Epithelial cell of esophagus (primary cell): ENCODE results near the gene HSPA8.

Experiments used
- DNase-seq: peaks from one replicate; pipeline ENCODE4 v3.0.0; 2010; ENCODE audit warnings: low read depth
- H3K4me3 ChIP-seq: 2 replicates; pipeline ENCODE4 v1.5.1; 2011; ENCODE audit warnings: mild to moderate bottlenecking, low read length, control low read depth
- TF ChIP-seq, protein P1 (sequence below): IDR thresholded peaks from 2 replicates; pipeline ENCODE4 v1.5.1; 2011; ENCODE audit warnings: low read depth, mild to moderate bottlenecking, low read length, control low read depth, inconsistent platforms; ENCODE audit not compliant: insufficient read depth; ENCODE audit errors: missing control alignments

The HSPA8 gene

DNA sequence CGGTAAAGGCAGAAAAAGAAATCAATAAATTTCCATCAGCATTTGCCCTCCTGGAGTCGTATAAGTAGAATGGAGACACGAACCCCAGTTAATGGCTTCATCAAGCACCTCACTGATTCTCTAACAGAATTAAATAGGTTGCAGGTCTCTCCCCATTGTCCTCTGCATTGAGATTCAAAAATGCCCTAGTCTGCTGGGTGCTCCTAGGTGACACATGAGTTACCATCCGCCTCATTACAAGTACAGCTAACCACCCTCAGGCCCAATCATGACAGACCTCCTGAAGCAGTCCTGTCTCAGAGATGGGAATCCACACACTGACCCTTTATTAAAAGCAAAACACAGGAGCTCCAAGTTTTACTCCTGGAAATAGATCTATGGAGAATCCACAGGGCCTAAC lies 31.4 kb downstream of the HSPA8 start:
- H3K4me3 ChIP-seq = no peak overlapping the region
- TF ChIP-seq, protein P1, sequence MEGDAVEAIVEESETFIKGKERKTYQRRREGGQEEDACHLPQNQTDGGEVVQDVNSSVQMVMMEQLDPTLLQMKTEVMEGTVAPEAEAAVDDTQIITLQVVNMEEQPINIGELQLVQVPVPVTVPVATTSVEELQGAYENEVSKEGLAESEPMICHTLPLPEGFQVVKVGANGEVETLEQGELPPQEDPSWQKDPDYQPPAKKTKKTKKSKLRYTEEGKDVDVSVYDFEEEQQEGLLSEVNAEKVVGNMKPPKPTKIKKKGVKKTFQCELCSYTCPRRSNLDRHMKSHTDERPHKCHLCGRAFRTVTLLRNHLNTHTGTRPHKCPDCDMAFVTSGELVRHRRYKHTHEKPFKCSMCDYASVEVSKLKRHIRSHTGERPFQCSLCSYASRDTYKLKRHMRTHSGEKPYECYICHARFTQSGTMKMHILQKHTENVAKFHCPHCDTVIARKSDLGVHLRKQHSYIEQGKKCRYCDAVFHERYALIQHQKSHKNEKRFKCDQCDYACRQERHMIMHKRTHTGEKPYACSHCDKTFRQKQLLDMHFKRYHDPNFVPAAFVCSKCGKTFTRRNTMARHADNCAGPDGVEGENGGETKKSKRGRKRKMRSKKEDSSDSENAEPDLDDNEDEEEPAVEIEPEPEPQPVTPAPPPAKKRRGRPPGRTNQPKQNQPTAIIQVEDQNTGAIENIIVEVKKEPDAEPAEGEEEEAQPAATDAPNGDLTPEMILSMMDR = no peak
- no peak for DNase-seq

DNA sequence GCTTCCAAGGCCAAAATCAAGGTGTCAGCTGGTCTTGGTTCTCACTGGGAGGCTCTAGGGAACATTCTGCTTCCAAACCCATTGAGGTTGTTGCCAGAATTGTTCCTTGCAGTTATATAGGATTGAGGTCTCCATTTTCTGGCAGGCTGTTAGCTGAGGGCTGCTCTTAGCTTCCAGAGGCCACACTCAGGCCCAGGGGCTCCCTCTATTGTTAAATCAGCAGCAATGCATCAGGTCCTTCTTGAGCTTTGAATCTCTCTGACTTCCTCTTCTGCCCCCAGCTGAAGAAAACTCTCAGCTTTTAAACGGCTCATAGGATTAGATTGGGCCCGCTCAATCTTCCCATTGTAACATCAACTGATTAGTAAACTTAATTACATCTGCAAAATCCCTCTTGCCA lies 41.0 kb downstream of the HSPA8 start:
- TF ChIP-seq, protein P1 = peak; percentile 68
- peak; percentile 63 for DNase-seq

DNA sequence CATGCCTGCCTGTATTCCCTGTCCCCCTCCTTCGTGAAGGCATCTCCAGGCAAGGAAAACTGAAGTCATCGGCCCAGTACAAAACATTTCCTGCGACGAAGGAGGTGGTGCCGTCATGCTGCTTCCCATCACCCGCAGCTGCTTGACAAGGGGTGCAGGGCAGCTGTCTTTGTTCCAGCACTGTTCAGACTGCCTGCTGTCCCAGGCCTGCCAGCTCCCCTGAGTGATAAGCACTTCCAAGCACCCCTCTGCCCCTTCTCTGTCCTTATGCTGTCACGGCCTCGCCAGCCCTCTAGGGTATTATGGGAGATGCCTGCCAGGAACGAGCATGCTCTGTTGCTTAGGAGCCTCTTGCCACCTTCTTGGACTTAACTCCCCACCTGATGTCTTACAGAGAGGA lies 43.2 kb downstream of the HSPA8 start:
- no peak for DNase-seq
- H3K4me3 ChIP-seq = no peak overlapping the region
- TF ChIP-seq, protein P1 = no peak

More for the DNA sequence above, 41.0 kb downstream of the HSPA8 start:
- no peak overlapping the region for H3K4me3 ChIP-seq

DNA sequence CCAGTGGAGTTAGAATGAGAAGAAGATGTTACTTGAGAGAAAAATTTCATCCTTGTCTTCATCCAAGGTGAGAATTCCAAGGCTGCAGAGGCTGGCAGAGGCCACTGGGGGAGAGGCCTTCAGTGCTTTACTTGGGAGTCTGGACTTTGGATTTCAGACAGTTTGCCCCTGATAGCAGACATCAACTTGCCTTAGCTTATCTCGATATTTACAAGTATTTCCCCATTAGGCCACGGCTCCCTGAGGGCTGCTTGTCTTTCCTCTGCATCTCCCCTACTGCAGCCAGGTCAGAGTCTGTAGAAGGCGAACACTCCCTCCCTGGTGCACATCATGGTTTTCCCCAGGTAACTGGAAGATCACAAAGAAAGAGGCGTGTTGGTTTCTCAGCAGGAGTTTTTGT lies 50.4 kb downstream of the HSPA8 start:
- no peak overlapping the region for H3K4me3 ChIP-seq
- TF ChIP-seq, protein P1 = no peak
- no peak for DNase-seq
